Astrocyte of the cerebellum (primary cell): ENCODE results near the gene VPS4A.
A peak's percentile ranks its signal among the peaks of the same experiment; 100 is the strongest.

Source experiments
- DNase-seq: peaks from one replicate; pipeline ENCODE4 v3.0.0-alpha.2; 2011; ENCODE audit warnings: low read depth
- H3K4me3 ChIP-seq: 2 replicates; pipeline ENCODE4 v1.5.1; 2011; ENCODE audit warnings: mild to moderate bottlenecking, low read depth, low read length, moderate library complexity
- CTCF ChIP-seq: IDR thresholded peaks from 2 replicates; pipeline ENCODE4 v1.5.1; 2012; ENCODE audit warnings: low read length, low read depth, moderate library complexity, mild to moderate bottlenecking; ENCODE audit errors: missing control alignments
- in situ Hi-C: cut with HindIII; loops from 2 replicates; pipeline ENCODE4 v1.10.0; 2017; ENCODE audit warnings: low sequenced_read_pairs

Gene VPS4A

GRCh38 chr16:69306031-69306430 is 5.1 kb upstream of the VPS4A start:
- DNase-seq, result no peak
- in situ Hi-C loops, result no loop called here
- TF ChIP-seq CTCF, result no peak
- no peak overlapping the region for H3K4me3 ChIP-seq

- H3K4me3 ChIP-seq, result no peak overlapping the region
- DNase-seq, result no peak
- in situ Hi-C loops, result no loop called here
- TF ChIP-seq CTCF, result no peak
Measured at GRCh38 chr16:69307091-69307490, 4.1 kb upstream of the VPS4A start.

GRCh38 chr16:69307856-69308255 is 3.3 kb upstream of the VPS4A start:
- DNase-seq, result no peak
- in situ Hi-C loops, result no loop called here
- no peak overlapping the region for H3K4me3 ChIP-seq
- no peak for TF ChIP-seq CTCF

- in situ Hi-C loops, result no loop called here
- DNase-seq, result no peak
- TF ChIP-seq CTCF, result no peak
- H3K4me3 ChIP-seq, result no peak overlapping the region
Measured at GRCh38 chr16:69309316-69309715, 1.8 kb upstream of the VPS4A start.

GRCh38 chr16:69311533-69312387 is 610 bp downstream of the VPS4A start:
- in situ Hi-C loops, result no loop called here
- no peak for DNase-seq
- H3K4me3 ChIP-seq, result peak overlapping the region; percentile 79
- TF ChIP-seq CTCF, result no peak

GRCh38 chr16:69313469-69313868 is 2.3 kb downstream of the VPS4A start:
- in situ Hi-C loops, result no loop called here
- no peak for TF ChIP-seq CTCF
- no peak overlapping the region for H3K4me3 ChIP-seq
- no peak for DNase-seq

- in situ Hi-C loops, result no loop called here
- no peak for DNase-seq
- H3K4me3 ChIP-seq, result no peak overlapping the region
Measured at GRCh38 chr16:69314534-69314933, 3.4 kb downstream of the VPS4A start.

More at GRCh38 chr16:69314534-69314933, 3.4 kb downstream of the VPS4A start:
- no peak for TF ChIP-seq CTCF
